ENCODE measurements around the gene DBP.

DNA sequence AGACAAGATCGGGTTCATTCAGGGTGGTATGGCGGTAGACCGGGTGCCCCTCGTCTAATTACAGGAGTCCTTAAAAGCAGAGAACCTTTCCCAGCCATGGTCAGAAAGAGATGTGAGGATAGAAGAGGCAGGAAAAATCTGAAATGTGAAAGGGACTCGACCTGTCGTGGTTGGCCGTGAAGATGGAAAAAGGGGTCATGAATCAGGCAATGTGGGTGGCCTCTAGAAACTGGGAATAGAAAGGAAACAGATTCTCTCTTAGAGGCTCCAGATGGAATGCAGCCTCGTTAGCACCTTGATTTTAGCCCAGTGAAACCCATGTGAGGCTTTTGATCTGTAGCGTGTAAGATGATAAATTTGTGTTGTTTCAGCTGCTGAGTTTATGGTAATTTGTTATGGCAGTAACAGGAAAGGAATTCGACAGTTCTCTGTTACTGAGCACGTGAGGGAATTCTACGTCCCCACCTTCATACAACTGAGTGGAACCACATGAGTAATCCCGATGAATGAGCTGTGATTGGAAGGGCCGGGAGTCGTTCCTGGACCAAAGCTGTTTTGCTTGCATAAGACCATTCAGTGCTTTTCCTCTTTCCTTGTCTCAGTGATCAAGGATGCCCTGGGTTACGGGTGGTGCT lies 19.8 kb upstream of the DBP start:
- TF ChIP-seq, protein P1, sequence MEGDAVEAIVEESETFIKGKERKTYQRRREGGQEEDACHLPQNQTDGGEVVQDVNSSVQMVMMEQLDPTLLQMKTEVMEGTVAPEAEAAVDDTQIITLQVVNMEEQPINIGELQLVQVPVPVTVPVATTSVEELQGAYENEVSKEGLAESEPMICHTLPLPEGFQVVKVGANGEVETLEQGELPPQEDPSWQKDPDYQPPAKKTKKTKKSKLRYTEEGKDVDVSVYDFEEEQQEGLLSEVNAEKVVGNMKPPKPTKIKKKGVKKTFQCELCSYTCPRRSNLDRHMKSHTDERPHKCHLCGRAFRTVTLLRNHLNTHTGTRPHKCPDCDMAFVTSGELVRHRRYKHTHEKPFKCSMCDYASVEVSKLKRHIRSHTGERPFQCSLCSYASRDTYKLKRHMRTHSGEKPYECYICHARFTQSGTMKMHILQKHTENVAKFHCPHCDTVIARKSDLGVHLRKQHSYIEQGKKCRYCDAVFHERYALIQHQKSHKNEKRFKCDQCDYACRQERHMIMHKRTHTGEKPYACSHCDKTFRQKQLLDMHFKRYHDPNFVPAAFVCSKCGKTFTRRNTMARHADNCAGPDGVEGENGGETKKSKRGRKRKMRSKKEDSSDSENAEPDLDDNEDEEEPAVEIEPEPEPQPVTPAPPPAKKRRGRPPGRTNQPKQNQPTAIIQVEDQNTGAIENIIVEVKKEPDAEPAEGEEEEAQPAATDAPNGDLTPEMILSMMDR (IDR thresholded peaks at IDR 0.05 in 8 of 11, conservative IDR thresholded peaks at IDR 0.05 in 3 of 11): no peak
- TF ChIP-seq POLR2A (IDR thresholded peaks at IDR 0.05): no peak
- TF ChIP-seq POLR2AphosphoS5 (IDR thresholded peaks at IDR 0.05): no peak

All from spleen (tissue), 7 donors.